ACC112 (cell line): ENCODE results near the gene DYNLT1.
"Not testable (repeated sequence)": the region's sequence is repeated elsewhere in the genome, so short reads cannot be mapped to it uniquely, and the experiment has no call there.

ENCODE experiments used
- H2AFZ ChIP-seq: fragments of 200-600 bp; sonication (generic); one replicate; pipeline ENCODE4 v1.6.0; 2017; ENCODE audit warnings: antibody characterized with exemption, low read length; ENCODE audit not compliant: unreplicated experiment
- H3K27ac ChIP-seq: fragments of 200-600 bp; sonication (generic); 2 replicates; pipeline ENCODE4 v1.5.1; 2014; ENCODE audit warnings: low read depth, mild to moderate bottlenecking, antibody characterized with exemption, low read length, moderate library complexity
- H3K27me3 ChIP-seq: fragments of 200-600 bp; sonication (generic); 2 replicates; pipeline ENCODE4 v1.6.1; 2014; ENCODE audit warnings: mild to moderate bottlenecking, antibody characterized with exemption, low read length, moderate library complexity, mixed read lengths; ENCODE audit not compliant: insufficient read depth
- H3K36me3 ChIP-seq: fragments of 200-600 bp; sonication (generic); 2 replicates; pipeline ENCODE4 v1.6.1; 2016; ENCODE audit warnings: mild to moderate bottlenecking, antibody characterized with exemption, low read length, moderate library complexity, mixed read lengths; ENCODE audit not compliant: insufficient read depth
- H3K4me1 ChIP-seq: fragments of 200-600 bp; sonication (generic); one replicate; pipeline ENCODE4 v1.6.1; 2016; ENCODE audit warnings: low read length, mixed read lengths; ENCODE audit not compliant: insufficient read depth, unreplicated experiment, control insufficient read depth
- H3K4me3 ChIP-seq: fragments of 200-600 bp; sonication (generic); 2 replicates; pipeline ENCODE4 v1.5.1; 2014; ENCODE audit warnings: mild to moderate bottlenecking, low read depth, low read length
- H3K79me2 ChIP-seq: fragments of 200-600 bp; sonication (generic); one replicate; pipeline ENCODE4 v1.6.0; 2016; ENCODE audit warnings: low read length; ENCODE audit not compliant: control insufficient read depth, unreplicated experiment, insufficient read depth

The DYNLT1 gene

DNA sequence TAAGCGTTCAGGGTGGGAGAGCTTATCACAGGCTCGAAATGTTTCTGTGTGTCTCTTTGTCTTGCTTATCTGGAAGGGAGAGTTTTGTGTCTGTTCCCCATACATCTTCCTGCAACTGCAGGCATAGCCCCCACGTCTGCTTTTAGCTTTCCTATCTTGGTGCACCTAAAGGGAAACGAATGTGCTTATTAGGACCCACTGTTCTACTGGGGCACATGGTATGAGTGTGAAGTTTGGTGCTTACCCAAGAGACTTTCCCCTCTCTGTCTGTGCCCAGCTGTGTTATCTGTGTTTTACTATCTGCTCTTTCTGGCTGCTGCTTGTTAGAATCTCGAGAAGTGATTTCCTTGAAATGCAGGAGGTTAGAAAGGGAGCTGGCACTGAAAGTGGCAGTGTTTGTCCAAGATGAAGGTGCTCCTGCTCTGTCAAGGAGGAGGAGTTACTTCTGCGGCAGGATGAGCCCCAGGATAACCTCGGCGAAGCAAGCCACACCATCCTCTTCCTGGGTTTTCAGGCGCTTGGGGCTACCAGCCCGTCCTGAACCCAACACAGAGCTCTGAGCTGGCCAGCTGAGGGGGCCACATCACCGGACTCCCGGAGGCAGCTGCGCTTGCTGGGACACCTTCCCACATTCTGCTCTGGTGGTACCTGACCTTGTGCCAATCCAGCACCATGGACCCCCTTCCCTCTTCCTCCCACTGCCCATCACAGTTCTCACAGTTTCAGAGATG lies 23.4 kb downstream of the DYNLT1 start:
- no peak overlapping the region for H2AFZ ChIP-seq
- peaks cover 4% of the 10 kb centered on the region for H3K36me3 ChIP-seq
- no peak overlapping the region for H3K27ac ChIP-seq
- no peaks in the 10 kb centered on the region for H3K27me3 ChIP-seq
- no peaks in the 10 kb centered on the region for H3K4me1 ChIP-seq
- no peak overlapping the region for H3K4me3 ChIP-seq
- no peaks in the 10 kb centered on the region for H3K79me2 ChIP-seq

GRCh38 chr6:158619922-158620801 lies 24.4 kb downstream of the DYNLT1 start:
- Histone ChIP-seq H3K27ac (no peak overlapping the region), H3K27me3 (no peaks in the 10 kb centered on the region), H3K79me2 (no peaks in the 10 kb centered on the region), H2AFZ (no peak overlapping the region), H3K4me3 (no peak overlapping the region), H3K36me3 (peaks cover 6% of the 10 kb centered on the region), H3K4me1 (no peaks in the 10 kb centered on the region)

- not testable (repeated sequence) for H2AFZ ChIP-seq, H3K27me3 ChIP-seq, H3K79me2 ChIP-seq, H3K4me3 ChIP-seq, H3K4me1 ChIP-seq, H3K27ac ChIP-seq
- peaks cover 17% of the 10 kb centered on the region for H3K36me3 ChIP-seq
Observed at GRCh38 chr6:158618289-158618688, 26.3 kb downstream of the DYNLT1 start.

DNA sequence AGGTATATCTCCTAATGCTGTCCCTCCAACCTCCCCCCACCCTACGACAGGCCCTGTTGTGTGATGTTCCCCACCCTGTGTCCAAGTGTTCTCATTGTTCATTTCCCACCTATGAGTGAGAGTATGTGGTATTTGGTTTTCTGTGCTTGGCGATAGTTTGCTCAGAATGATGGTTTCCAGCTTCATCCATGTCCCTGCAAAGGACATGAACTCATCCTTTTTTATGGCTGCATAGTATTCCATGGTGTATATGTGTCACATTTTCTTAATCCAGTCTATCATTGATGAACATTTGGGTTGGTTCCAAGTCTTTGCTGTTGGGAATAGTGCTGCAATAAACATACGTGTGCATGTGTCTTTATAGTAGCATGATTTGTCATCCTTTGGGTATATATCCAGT lies 29.9 kb downstream of the DYNLT1 start:
- not testable (repeated sequence) for H3K79me2 ChIP-seq, H3K4me3 ChIP-seq, H3K27ac ChIP-seq, H3K4me1 ChIP-seq, H2AFZ ChIP-seq, H3K27me3 ChIP-seq
- H3K36me3 ChIP-seq: peaks cover 30% of the 10 kb centered on the region

GRCh38 chr6:158611541-158612370 lies 32.8 kb downstream of the DYNLT1 start:
- Histone ChIP-seq H3K27ac (no peak overlapping the region), H3K4me3 (no peak overlapping the region), H3K79me2 (no peaks in the 10 kb centered on the region), H3K4me1 (peaks cover 8% of the 10 kb centered on the region), H2AFZ (no peak overlapping the region), H3K27me3 (no peaks in the 10 kb centered on the region), H3K36me3 (peaks cover 46% of the 10 kb centered on the region)

- no peak overlapping the region for H3K27ac ChIP-seq
- no peak overlapping the region for H2AFZ ChIP-seq
- H3K79me2 ChIP-seq: no peaks in the 10 kb centered on the region
- H3K4me3 ChIP-seq: no peak overlapping the region
- peaks cover 52% of the 10 kb centered on the region for H3K36me3 ChIP-seq
- peaks cover 8% of the 10 kb centered on the region for H3K4me1 ChIP-seq
- H3K27me3 ChIP-seq: no peaks in the 10 kb centered on the region
Observed at GRCh38 chr6:158611039-158611438, 33.5 kb downstream of the DYNLT1 start.

- H3K27ac ChIP-seq: no peak overlapping the region
- H3K36me3 ChIP-seq: peaks cover 56% of the 10 kb centered on the region
- peaks cover 8% of the 10 kb centered on the region for H3K4me1 ChIP-seq
Observed at GRCh38 chr6:158610319-158610968, 34.1 kb downstream of the DYNLT1 start.

DNA sequence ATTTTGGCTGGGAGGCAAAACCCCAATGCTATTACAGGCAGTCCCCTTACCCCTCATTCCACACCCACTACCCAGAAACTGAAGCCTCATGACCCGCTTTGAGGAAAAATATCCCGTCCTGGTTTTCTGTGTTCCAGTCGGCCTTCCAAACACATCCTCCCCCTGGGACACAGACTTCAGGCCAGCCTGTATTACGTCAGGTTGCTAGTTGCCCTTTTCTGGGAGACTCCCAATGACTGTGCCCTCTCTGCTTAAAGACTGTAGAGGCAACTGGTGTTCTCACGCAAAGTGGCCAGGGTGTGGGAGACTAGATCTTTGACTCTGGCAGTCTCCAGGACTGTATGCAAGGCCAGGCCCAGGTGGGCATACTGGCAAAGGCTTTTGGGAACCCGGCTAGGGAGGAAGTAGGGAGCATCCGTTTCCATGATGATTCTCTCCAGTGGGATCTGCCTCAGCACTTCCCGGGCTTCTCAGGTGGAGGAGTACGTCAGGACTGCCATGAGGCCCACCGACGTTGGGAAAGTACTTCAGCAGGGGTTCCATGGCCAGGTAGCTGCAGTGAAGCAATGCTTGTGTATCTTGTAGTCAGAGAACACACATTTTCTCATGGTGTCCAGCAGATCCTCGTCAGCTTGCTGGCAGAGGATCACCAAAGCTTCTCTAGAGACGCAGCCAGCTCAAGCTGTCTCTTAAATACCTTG lies 34.9 kb downstream of the DYNLT1 start:
- H3K79me2 ChIP-seq: no peaks in the 10 kb centered on the region
- H2AFZ ChIP-seq: no peak overlapping the region
- no peak overlapping the region for H3K4me3 ChIP-seq
- peaks cover 8% of the 10 kb centered on the region for H3K4me1 ChIP-seq
- H3K27me3 ChIP-seq: no peaks in the 10 kb centered on the region
- H3K36me3 ChIP-seq: peaks cover 52% of the 10 kb centered on the region
- H3K27ac ChIP-seq: no peak overlapping the region

More at GRCh38 chr6:158610319-158610968, 34.1 kb downstream of the DYNLT1 start:
- no peak overlapping the region for H2AFZ ChIP-seq
- H3K27me3 ChIP-seq: no peaks in the 10 kb centered on the region
- no peaks in the 10 kb centered on the region for H3K79me2 ChIP-seq
- no peak overlapping the region for H3K4me3 ChIP-seq

- H3K4me3 ChIP-seq: no peak overlapping the region
- H3K27ac ChIP-seq: no peak overlapping the region
- no peak overlapping the region for H2AFZ ChIP-seq
- peaks cover 43% of the 10 kb centered on the region for H3K36me3 ChIP-seq
- no peaks in the 10 kb centered on the region for H3K27me3 ChIP-seq
- peaks cover 8% of the 10 kb centered on the region for H3K4me1 ChIP-seq
- no peaks in the 10 kb centered on the region for H3K79me2 ChIP-seq
Observed at GRCh38 chr6:158608221-158608620, 36.3 kb downstream of the DYNLT1 start.
